Suprapubic skin (tissue), 4 donors: ENCODE measurements around the gene SLC2A5. TPM values are rescaled to one million over a fixed set of nuclear protein-coding genes. Genes with fewer than 3 reads are reported as not detected.

ENCODE experiments used
- DNase-seq, 2 donors: peaks; one replicate each; pipeline ENCODE4 v3.0.0-alpha.2; 2019; ENCODE audit warnings: low spot score in 2 of 2
- H3K27ac ChIP-seq: fragments of 200-600 bp; sonication (generic); one replicate; pipeline ENCODE4 v1.5.1; 2019
- H3K27me3 ChIP-seq: fragments of 200-600 bp; sonication (generic); one replicate; pipeline ENCODE4 v1.5.1; 2019
- H3K36me3 ChIP-seq: fragments of 200-600 bp; sonication (generic); one replicate; pipeline ENCODE4 v1.5.1; 2019
- H3K4me1 ChIP-seq: fragments of 200-600 bp; sonication (generic); one replicate; pipeline ENCODE4 v1.5.1; 2019
- H3K4me3 ChIP-seq: fragments of 200-600 bp; sonication (generic); one replicate; pipeline ENCODE4 v1.5.1; 2019; ENCODE audit warnings: mild to moderate bottlenecking
- H3K9me3 ChIP-seq: fragments of 200-600 bp; sonication (generic); one replicate; pipeline ENCODE4 v1.5.1; 2019
- EP300 ChIP-seq: sonication (generic); formaldehyde crosslinking; IDR thresholded peaks from one replicate; pipeline ENCODE4 v1.6.1; 2017; ENCODE audit warnings: antibody characterized with exemption
- POLR2A ChIP-seq, 2 donors: fragments of 450-650 bp; IDR thresholded peaks; one replicate each; pipeline ENCODE4 v1.6.1; 2017; ENCODE audit warnings: antibody characterized with exemption in 2 of 2, mild to moderate bottlenecking in 2 of 2, moderate library complexity in 2 of 2
- POLR2AphosphoS5 ChIP-seq, 3 donors: sonication (generic); formaldehyde crosslinking; IDR thresholded peaks; one replicate each; pipeline ENCODE4 v1.6.1; 2017; ENCODE audit warnings: antibody characterized with exemption in 3 of 3
- WGBS: methylation state at CpG from one replicate; pipeline ENCODE4 v1.1.5; 2018; 5-methylcytosine and 5-hydroxymethylcytosine counted together
- total RNA-seq, 4 donors: library from RNA; depleted of rRNA; stranded (reverse); fragments of >200 nt; gene quantifications; one replicate each; pipeline ENCODE4 v1.1.0, GENCODE V29; 2016
- TF ChIP-seq, protein P1 (sequence below), 2 donors: fragments of 200-600 bp in 1 of 2; fragments of 450-650 bp in 1 of 2; sonication (generic) in 1 of 2; IDR thresholded peaks; one replicate each; pipeline ENCODE4 v1.5.1; 2016 to 2019; ENCODE audit warnings: antibody characterized with exemption in 2 of 2, mild to moderate bottlenecking in 1 of 2, moderate library complexity in 1 of 2

SLC2A5 gene
- total RNA-seq, 4 donors from 2014 or later = 3.3 to 6.5 (median 3.8) TPM

DNA sequence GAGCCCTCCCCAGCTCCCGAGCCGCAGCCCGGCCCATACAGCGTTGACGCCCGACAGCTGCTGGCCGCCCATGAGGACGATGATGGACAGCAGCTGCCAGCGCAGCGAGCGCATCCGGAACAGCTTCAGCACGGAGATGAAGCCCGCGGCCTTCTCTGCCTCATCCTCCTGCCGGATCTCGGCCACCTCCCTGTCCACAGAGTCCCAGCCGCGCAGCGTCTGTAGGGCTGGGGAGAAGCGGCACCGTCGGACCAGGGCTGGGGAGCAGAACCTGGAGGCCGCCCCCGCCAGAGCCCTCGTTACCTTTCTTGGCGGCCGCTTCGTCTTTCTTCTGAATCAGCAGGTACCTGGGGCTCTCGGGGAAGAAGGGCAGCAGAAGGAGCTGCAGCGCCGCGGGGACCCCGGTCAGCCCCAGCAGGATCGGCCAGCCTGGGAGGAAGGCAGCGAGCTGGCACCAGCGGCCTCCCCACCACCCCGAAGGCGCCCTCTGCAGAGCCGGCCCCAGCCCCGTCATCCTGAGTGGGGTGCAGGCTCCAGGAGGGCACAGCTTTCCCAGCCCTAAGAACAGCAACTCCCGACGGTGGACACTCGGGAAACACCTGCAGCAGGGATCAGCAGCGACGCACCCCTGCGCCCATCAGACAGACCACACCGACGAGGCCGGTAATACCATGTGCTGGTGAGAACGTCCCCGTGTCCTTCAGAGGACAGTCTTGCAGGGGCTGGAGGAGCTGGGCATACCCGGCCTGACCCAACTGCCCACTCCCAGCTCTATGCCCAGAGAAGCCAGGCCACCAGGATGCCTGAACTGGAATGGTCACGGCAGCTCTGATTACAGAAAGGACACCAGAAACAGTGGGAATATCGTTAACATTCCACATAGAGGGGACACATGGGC, 29.4 kb downstream of the SLC2A5 start:
- WGBS = 76% methylated on average over 16 of the region's 55 CpGs

DNA sequence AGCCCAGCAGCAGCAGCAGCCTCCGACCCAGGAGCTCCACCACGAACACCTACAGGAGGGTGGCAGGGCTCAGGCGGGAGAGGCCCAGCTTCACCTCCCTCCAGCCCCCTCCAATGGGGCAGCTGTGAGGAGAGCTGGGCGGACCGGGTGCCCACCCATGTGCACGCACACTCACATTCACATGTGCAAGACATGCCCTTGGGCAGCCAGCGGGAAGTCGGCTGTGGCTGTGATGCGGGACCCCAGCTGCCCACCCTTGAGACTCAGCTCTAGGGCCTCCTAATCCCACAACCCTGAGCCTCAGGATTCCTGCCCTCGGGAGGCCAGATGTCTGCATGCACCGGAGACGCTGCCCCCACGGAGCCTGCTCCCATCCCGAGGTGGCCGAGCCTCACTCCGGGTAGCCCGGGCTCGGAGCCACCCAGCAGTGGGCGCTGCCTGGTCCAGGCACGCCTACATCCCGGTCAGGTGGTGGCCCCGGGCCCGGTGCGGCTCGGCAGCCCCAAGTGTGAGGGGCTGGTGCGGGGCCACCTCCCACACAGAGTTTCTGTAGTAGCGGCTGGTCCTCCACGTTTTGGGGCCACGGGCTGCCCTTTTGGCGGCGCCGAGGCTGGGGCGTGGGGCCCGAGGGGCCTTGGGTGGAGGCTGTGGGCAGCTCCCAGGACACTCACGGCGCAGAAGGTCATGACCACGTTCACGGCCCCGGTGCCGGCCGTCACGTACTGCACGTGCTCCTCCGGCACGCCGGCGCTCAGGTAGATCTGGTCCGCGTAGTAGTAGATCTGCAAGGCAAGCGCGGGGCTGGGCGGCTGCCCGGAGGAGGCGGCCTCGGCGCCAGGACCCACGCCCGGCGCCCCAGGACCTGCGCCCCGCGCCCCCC, 30.3 kb downstream of the SLC2A5 start:
- Histone ChIP-seq H3K4me1 (no peaks in the 10 kb centered on the region), H3K27ac (no peak overlapping the region), H3K9me3 (peaks cover 6% of the 10 kb centered on the region), H3K4me3 (no peak overlapping the region), H3K27me3 (no peaks in the 10 kb centered on the region), H3K36me3 (no peaks in the 10 kb centered on the region)
- DNase-seq = no peak
- TF ChIP-seq EP300 = no peak
- TF ChIP-seq, protein P1, sequence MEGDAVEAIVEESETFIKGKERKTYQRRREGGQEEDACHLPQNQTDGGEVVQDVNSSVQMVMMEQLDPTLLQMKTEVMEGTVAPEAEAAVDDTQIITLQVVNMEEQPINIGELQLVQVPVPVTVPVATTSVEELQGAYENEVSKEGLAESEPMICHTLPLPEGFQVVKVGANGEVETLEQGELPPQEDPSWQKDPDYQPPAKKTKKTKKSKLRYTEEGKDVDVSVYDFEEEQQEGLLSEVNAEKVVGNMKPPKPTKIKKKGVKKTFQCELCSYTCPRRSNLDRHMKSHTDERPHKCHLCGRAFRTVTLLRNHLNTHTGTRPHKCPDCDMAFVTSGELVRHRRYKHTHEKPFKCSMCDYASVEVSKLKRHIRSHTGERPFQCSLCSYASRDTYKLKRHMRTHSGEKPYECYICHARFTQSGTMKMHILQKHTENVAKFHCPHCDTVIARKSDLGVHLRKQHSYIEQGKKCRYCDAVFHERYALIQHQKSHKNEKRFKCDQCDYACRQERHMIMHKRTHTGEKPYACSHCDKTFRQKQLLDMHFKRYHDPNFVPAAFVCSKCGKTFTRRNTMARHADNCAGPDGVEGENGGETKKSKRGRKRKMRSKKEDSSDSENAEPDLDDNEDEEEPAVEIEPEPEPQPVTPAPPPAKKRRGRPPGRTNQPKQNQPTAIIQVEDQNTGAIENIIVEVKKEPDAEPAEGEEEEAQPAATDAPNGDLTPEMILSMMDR (IDR thresholded peaks at IDR 0.05) = no peak
- no peak for TF ChIP-seq POLR2A (IDR thresholded peaks at IDR 0.05)
- no peak for TF ChIP-seq POLR2AphosphoS5 (IDR thresholded peaks at IDR 0.05)
- WGBS = 80% methylated on average over 1 of the region's 62 CpGs

More for the DNA sequence above, 29.4 kb downstream of the SLC2A5 start:
- TF ChIP-seq EP300 (no peak), POLR2A (IDR thresholded peaks at IDR 0.05) (no peak)
- Histone ChIP-seq H3K9me3 (peaks cover 5% of the 10 kb centered on the region), H3K4me1 (no peaks in the 10 kb centered on the region), H3K4me3 (no peak overlapping the region), H3K27me3 (no peaks in the 10 kb centered on the region), H3K36me3 (no peaks in the 10 kb centered on the region), H3K27ac (no peak overlapping the region)
- DNase-seq = no peak

DNA sequence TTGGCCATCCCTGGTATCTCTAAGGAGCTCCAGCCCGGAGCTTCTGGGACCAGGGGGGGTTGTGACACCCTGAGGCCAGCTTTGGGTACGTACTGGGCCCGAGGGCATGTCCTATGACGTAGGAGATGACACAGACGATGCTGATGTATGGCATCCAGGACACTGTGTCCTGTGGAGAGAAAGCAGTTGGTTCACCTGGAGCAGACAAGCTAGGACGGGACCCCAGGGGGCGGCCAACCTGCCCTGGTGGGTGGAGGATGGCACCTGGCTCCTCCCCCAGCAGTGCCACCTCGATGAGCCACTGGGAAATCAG, 31.1 kb downstream of the SLC2A5 start:
- 86% methylated on average over 7 of the region's 8 CpGs for WGBS
- Histone ChIP-seq H3K27ac (no peak overlapping the region), H3K4me3 (no peak overlapping the region), H3K36me3 (no peaks in the 10 kb centered on the region), H3K4me1 (no peaks in the 10 kb centered on the region), H3K27me3 (no peaks in the 10 kb centered on the region), H3K9me3 (peaks cover 6% of the 10 kb centered on the region)
- DNase-seq = no peak
- TF ChIP-seq POLR2A (IDR thresholded peaks at IDR 0.05) (no peak), EP300 (no peak), POLR2AphosphoS5 (IDR thresholded peaks at IDR 0.05) (no peak)
- TF ChIP-seq, protein P1 (IDR thresholded peaks at IDR 0.05) = no peak

DNA sequence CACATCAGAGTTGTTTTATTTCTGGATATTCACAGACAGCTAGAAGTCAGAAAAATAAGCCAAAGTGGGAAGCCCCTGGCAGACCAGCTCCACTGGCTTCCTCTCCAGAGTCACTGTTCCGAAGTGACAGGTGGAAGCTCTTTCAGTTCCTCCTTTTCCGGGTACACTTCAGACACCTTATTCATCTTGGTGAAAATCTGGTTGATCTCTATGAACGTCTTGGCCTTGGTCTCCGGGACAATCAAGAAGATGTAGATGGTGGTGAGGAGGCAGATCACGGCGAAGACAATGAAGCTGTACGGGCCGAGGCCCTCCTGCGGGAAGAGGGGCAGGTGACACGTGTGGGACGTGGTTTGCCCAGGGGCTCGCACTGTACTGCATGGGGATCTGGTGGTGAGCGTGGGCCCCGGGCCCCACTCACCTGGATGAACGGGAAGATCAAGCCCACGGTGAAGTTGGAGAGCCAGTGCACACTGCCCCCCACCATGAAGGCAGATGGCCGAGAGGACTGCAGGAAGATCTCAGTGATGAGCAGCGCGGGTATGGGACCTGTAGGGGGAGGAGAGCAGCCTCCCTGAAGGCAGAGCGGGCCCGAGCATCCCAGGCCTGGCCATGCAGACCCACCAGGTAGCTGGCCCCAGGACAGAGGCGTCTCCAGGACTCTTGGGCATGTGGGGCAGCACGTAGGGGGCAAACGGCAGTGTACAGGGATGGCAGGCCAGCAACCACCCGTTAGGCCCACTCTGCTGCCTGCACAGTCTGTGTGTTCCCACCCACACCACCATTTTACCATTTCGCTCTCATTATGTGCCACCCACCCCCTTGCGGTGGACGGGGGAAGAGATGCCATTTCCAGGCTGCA, 31.7 kb downstream of the SLC2A5 start:
- Histone ChIP-seq H3K9me3 (peaks cover 6% of the 10 kb centered on the region), H3K4me3 (no peak overlapping the region), H3K27ac (no peak overlapping the region), H3K27me3 (no peaks in the 10 kb centered on the region), H3K4me1 (no peaks in the 10 kb centered on the region), H3K36me3 (no peaks in the 10 kb centered on the region)
- DNase-seq = no peak
- 89% methylated on average over 24 of the region's 28 CpGs for WGBS
- TF ChIP-seq, protein P1 (IDR thresholded peaks at IDR 0.05) = no peak
- TF ChIP-seq POLR2A (IDR thresholded peaks at IDR 0.05) = no peak
- TF ChIP-seq POLR2AphosphoS5 (IDR thresholded peaks at IDR 0.05) = no peak
- no peak for TF ChIP-seq EP300

DNA sequence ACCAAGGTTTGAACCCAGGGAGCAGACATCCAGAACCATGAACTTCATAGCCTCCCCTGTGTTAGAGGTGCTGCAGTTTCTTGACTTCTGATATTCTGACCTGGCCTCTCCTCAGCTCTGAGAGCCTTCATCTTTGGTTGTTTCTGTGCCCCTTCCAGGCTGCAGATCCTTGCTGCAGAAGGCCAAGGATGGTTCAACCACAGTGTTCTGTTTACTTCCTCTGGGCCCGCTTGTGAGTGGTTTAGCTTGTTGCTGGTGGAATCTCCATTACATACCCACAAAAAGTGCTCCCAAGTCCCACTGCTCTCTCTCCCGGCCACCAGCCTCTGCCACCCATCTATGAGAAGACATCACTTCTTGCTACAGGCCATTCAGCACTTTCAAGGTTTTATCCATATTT, 34.2 kb downstream of the SLC2A5 start:
- Histone ChIP-seq H3K9me3 (peaks cover 6% of the 10 kb centered on the region), H3K27ac (no peak overlapping the region), H3K36me3 (no peaks in the 10 kb centered on the region), H3K4me1 (no peaks in the 10 kb centered on the region), H3K27me3 (peaks cover 6% of the 10 kb centered on the region), H3K4me3 (no peak overlapping the region)
- DNase-seq = no peak
- WGBS = 91% methylated on average over 2 of the region's 2 CpGs
- no peak for TF ChIP-seq POLR2A (IDR thresholded peaks at IDR 0.05)
